ENCODE results near the gene VPS35.

Gene VPS35

GRCh38 chr16:46688654-46689364, at the start of gene VPS35:
VPS35 (minus strand) TSS chr16:46689178; CDS start chr16:46689133, 45 bp downstream.
- FAIRE-seq = no peak

GRCh38 chr16:46737621-46738214, 48.7 kb upstream of the VPS35 start:
- no peak for FAIRE-seq

- no peak for FAIRE-seq
Observed at GRCh38 chr16:46736695-46737094, 47.7 kb upstream of the VPS35 start.

GRCh38 chr16:46733319-46733830, 44.4 kb upstream of the VPS35 start:
- FAIRE-seq = no peak

- FAIRE-seq = no peak
Observed at GRCh38 chr16:46732561-46732960, 43.6 kb upstream of the VPS35 start.

GRCh38 chr16:46731691-46732555, 42.9 kb upstream of the VPS35 start:
- no peak for FAIRE-seq

GRCh38 chr16:46730801-46731690, 42.1 kb upstream of the VPS35 start:
- no peak for FAIRE-seq

GRCh38 chr16:46730126-46730525, 41.1 kb upstream of the VPS35 start:
- FAIRE-seq = no peak

GRCh38 chr16:46729326-46729995, 40.5 kb upstream of the VPS35 start:
- no peak for FAIRE-seq

- no peak for FAIRE-seq
Observed at GRCh38 chr16:46728806-46729205, 39.8 kb upstream of the VPS35 start.

- FAIRE-seq = no peak
Observed at GRCh38 chr16:46727630-46728029, 38.7 kb upstream of the VPS35 start.

- no peak for FAIRE-seq
Observed at GRCh38 chr16:46727184-46727583, 38.2 kb upstream of the VPS35 start.

- no peak for FAIRE-seq
Observed at GRCh38 chr16:46721885-46722284, 32.9 kb upstream of the VPS35 start.

- no peak for FAIRE-seq
Observed at GRCh38 chr16:46720619-46721018, 31.6 kb upstream of the VPS35 start.

GRCh38 chr16:46719528-46719927, 30.6 kb upstream of the VPS35 start:
- FAIRE-seq = no peak

GRCh38 chr16:46718214-46718613, 29.2 kb upstream of the VPS35 start:
- FAIRE-seq = no peak

GRCh38 chr16:46717692-46718091, 28.7 kb upstream of the VPS35 start:
- no peak for FAIRE-seq

- no peak for FAIRE-seq
Observed at GRCh38 chr16:46715769-46716305, 26.9 kb upstream of the VPS35 start.

- FAIRE-seq = no peak
Observed at GRCh38 chr16:46714797-46715591, 26.0 kb upstream of the VPS35 start.

GRCh38 chr16:46713634-46714033, 24.7 kb upstream of the VPS35 start:
- no peak for FAIRE-seq

- FAIRE-seq = no peak
Observed at GRCh38 chr16:46712911-46713310, 23.9 kb upstream of the VPS35 start.

All from G401.6 (cell line).